ENCODE measurements around the gene GPR37L1.

GRCh38 chr1:202159534-202160371, 37.0 kb downstream of the GPR37L1 start:
- TF ChIP-seq CTCF (IDR thresholded peaks at IDR 0.05) (no peak), POLR2A (IDR thresholded peaks at IDR 0.05) (no peak)

Measured in thyroid gland (tissue), 4 donors.